Daoy (cell line): Measurements from ENCODE around the gene ATP2B1. TPM values are rescaled to one million over a fixed set of nuclear protein-coding genes. Genes with fewer than 3 reads are reported as not detected.

ENCODE experiments used
- DNase-seq: peaks from one replicate; pipeline ENCODE4 v3.0.0-alpha.2; 2015; ENCODE audit warnings: low read depth
- total RNA-seq: library from RNA; depleted of rRNA; stranded (reverse); fragments of >200 nt; shearing (Covaris generic); gene quantifications from 2 replicates; pipeline ENCODE4 v1.2.3, GENCODE V29; 2014

Gene ATP2B1
- total RNA-seq, 1 experiment from 2014 or later: 37.0 TPM

- no peak for DNase-seq
These were observed 16.2 kb downstream of the ATP2B1 start for GRCh38 chr12:89692439-89692838.

DNA sequence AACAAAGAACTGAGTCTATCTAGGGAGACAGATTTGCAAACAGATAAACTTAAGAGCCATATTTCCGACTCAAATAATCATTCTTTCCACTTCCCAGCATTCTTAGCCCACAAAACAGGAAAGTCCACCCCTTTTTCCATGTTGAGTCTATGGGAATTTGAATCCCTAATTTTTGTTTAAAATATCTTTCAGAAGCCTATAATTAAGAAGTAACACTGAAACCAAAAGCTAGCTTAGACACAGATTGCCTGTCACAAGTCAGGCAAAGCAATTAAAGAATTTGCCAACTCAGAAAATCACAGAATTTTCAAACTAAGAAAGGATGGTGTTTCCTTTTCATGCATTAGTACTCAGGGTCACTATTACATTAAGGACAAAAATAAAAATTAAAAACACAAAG, 17.0 kb downstream of the ATP2B1 start:
- DNase-seq: no peak

GRCh38 chr12:89690925-89691324, 17.7 kb downstream of the ATP2B1 start:
- DNase-seq: no peak

DNA sequence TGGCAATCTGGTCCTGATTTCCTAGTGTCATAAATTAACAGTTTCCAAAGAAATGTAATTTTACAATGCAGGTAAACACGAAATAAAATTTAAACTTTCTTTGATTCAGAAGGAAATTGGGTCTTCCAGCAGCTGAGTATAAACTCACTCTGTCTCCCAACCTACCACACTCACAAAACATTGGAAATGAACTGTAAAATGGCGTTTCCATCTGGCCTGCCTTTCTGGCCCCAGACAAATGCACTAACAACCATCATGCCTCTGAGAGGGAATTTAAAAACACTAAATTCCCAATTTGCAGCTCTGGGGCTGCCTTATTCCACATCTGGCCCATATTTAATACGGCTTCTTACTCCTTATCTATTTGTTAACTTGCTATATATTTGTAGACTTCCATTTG, 19.3 kb downstream of the ATP2B1 start:
- DNase-seq: no peak

GRCh38 chr12:89686311-89686710, 22.3 kb downstream of the ATP2B1 start:
- DNase-seq: no peak

DNA sequence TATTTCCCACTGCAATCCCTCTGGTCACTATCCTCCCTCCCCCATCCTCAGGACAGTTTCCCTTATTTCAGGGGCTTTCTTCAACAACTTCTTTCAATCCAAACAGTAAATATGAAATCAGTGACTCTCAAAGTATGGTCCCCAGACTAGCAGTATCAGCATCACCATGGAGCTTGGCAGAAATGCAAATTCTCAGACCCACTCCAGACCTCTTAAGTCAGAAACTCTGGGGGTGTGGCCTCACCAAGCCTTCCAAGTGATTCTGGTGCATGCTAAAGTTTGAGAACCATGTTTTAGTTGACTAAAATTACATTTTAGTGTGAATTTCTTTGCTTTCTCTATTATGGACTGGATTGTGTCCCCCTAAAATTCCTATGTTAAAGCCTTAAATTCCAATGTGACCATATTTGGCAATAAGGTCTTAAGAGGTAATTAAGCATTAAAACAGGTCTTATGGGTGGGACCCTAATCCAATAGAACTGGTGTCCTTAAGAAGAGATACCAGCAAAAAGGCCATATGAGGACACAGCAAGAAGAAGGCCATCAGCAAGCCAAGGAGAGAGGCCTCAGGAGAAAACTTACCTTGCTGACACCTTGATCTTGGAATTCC, 23.2 kb downstream of the ATP2B1 start:
- no peak for DNase-seq

DNA sequence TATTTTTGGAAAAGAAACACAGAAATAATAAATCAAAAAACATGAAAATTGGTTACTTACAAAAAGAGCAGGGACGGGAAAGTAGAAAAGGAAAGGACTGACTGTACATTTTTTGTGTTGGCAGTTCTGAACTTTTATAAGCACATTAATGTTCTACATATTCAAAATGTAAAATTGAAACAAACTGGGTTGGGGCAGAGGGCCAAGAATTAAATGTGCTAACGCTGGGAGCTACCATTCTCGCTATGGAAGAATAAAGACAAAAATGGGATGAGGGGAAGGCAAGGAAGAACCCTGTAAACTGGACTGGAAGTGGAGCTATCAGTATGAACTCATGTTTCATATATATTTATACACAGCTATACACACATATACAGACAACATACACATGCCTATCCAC, 24.5 kb downstream of the ATP2B1 start:
- DNase-seq: no peak

DNA sequence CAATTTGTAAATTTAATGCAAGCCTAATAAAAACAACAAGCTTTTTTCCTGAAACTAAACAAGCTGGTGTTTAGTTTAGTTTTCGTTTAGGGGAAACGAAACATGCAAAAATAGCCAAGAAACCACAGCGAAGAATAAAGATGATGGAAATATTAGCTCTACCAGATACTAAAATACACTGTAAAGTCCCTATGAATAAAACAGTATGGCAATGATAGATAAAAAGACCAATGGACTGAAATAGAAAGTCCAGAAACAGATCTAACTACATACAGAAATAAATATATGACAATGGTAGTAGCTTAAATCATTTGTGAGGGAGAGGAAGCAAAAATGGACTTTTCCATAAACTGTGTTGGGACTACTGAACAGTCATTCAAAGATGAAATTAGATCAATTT, 26.4 kb downstream of the ATP2B1 start:
- no peak for DNase-seq

- no peak for DNase-seq
These were observed 28.2 kb downstream of the ATP2B1 start for GRCh38 chr12:89680409-89680808.

DNA sequence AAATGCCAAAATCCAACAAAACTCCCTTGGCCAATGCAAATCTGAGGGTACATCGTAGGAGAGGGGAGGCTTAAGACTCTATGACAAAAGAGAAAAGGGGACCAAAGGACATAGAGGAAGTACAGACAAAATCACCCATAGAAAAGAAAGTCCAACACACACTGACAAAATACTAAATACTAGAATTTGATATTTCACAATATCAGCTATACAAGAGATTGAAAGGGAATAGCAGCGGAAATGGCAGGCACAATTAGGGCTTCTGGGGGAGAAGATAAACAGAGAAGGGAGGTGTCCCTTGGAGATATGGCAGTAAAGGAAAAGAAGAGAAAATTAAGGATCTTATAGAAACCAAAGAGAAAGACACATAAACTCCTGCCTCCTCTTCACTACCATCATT, 29.0 kb downstream of the ATP2B1 start:
- no peak for DNase-seq

- DNase-seq: no peak
These were observed 30.4 kb downstream of the ATP2B1 start for GRCh38 chr12:89678225-89678624.

GRCh38 chr12:89676930-89677329, 31.7 kb downstream of the ATP2B1 start:
- no peak for DNase-seq

- DNase-seq: no peak
These were observed 34.2 kb downstream of the ATP2B1 start for GRCh38 chr12:89674326-89674942.

- DNase-seq: no peak
These were observed 35.0 kb downstream of the ATP2B1 start for GRCh38 chr12:89673603-89674002.

GRCh38 chr12:89672589-89672979, 36.1 kb downstream of the ATP2B1 start:
- DNase-seq: no peak

GRCh38 chr12:89671469-89671868, 37.2 kb downstream of the ATP2B1 start:
- DNase-seq: peak; percentile 62

DNA sequence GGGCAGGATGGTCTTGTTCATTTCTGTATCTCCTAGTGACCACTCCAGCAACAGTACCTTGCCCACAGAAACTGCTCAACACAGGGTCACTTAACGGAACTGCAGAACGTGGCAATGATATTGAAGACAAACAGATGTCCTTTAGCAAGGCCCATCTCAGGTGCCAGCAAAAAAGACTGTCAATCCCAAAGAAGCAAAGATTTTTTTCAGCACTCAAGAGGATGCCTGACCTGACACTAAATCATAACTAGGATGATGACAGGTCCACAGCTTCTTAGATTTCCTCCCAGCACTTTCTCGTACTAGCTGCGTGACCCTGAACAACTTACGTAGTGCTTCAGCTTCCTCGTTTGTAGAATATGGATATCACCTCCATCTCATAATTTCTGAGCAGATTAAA, 39.4 kb downstream of the ATP2B1 start:
- DNase-seq: no peak

DNA sequence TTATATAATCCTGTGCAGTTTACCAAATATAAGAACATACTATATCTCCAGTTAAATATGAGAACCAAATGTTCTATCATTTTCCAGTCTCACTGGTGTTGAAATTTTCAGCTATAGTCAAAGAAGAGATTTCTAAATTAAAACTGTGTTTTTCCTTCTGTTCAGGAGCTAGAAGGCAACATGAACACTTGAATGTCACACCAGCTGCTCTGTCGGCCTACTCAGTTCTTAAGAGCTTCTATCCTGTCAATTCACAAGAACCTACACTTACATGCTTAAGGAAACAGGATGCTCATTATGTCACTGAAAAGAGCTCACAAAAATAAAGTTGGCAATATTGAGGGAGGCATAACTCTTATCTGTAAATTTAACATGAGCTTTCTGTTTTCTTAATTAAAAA, 43.1 kb downstream of the ATP2B1 start:
- DNase-seq: no peak

DNA sequence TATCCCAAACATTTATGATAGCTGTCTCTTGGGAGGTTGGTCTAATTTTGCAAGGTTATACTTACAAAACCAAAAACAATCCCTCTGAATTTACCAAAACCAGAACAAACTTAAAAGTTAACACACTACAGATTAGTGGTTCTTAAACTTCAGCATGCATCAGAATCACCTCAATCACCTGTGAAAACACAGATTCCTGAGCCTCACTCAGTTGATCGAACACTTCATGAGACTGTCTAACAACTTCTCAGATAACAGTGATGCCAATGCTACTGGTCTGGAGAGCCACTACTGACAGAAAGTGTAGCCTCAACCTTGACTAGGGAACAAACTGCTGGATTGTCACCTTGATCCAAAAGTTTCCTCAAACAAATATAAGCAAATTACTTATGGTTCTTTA, 44.2 kb downstream of the ATP2B1 start:
- DNase-seq: no peak

DNA sequence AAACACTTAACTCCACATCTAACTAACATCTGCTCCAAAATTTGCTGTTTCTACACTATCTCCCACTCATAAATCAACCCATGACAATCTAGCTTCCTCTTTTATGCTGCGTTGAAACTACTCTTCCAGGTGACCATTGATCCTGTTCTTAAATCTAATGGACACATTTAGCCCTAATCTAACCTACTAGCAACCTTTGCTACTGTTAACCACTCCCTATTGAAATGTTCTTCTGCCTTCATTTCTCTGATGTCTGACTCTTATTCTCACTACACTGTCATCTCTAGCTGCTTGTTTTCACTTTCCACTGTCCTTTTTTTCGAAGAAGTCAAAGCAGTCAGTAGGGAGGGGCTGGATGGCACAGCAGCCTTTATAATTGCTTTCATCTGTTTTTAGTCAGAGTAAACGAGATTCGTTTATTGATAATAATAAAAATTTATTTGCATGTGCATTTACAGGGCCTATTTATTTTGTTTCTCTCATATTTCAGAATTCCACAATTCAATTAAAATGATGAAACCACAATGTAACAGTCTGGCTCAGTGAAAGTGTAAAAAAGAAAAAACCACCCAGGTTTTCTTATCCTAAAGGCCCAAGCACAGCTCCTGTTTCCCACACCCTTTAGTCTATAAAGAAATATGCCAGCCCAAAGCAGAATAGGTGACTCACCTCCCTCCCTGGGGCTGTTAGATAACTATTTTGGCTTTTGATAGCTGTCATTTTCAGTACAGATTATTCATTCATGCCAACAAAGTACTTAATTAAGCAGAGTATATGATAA, 44.9 kb downstream of the ATP2B1 start:
- peak; percentile 67 for DNase-seq

DNA sequence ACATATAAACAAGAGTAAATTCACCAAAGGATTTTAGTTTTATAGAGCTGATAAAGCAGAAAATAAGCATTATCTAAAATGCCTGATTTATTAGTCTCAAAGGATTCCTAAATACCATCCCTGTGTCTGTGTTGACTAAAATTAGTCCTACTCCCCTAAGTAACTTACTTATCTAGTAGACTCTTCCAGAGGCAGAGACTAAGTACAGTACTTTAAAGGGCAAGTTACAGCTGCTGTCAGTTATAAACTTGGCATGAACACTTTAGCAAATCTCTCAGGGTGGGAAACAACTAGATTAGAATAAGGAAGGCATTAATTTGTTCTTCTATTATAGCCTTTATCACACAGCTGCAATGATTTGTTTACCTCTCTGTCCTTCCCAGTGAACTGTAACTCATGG, 46.0 kb downstream of the ATP2B1 start:
- DNase-seq: no peak

DNA sequence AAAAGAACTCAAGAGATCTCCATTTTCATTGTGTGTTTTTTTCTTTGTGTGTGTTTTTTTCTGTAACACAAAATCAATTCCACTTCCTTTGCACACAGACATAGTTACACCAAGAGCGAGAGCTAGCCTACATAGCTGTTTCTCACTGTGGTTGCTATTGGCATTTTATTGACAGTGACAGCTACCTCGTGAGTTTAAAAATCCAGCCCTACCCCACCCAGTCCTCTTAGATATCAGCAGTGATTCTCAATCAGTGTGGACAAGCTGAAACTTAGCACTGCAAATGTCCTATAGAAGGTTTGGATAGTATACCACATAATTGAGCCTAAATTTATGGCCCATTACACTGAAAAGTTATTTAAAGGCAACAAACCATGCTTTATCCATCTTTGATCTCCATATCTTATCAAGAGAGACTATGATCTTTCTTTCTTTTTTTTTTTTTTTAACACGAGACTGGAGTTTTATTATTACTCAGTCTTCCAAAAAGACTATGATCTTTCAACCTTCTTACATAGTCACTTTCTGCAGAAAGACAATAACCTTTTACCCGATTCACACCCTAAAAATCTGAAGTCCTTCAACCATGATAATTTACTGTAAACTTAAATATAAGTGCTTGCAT, 46.8 kb downstream of the ATP2B1 start:
- no peak for DNase-seq

DNA sequence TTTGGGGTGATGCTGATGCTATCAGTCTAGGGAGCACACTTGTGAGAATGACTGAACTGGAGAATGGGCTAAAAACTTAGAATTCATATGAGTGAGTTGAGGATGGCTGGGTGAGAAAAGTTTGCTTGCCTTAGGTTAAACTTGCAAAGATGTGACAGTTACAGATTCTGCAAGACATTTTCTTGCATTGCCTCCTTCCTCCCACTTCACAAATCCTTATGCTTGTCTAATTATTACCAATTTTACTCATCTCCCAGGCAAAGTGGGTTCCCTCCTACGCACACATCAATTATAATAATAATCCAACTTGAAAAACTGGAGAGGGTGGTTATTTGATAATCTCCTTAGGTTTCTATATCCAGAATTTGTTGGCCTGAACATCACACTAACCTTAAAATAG, 50.9 kb downstream of the ATP2B1 start:
- no peak for DNase-seq
